Stimulated activated naive CD4-positive, alpha-beta T cell (primary cell): ENCODE measurements around the gene ECM2.

Experiments
- DNase-seq, 6 experiments: peaks; one replicate each; lab custom pipeline; 2025; lab: John Stamatoyannopoulos, UW

The ECM2 gene

GRCh38 chr9:92527832-92528521, 7.8 kb downstream of the ECM2 start:
- DNase-seq = no peak

- DNase-seq = no peak
Observed at GRCh38 chr9:92527291-92527828, 8.4 kb downstream of the ECM2 start.

GRCh38 chr9:92525306-92525705, 10.5 kb downstream of the ECM2 start:
- DNase-seq = no peak

GRCh38 chr9:92524881-92525280, 10.9 kb downstream of the ECM2 start:
- DNase-seq = no peak

GRCh38 chr9:92522983-92523970, 12.5 kb downstream of the ECM2 start:
- no peak for DNase-seq

GRCh38 chr9:92520837-92521236, 15.0 kb downstream of the ECM2 start:
- no peak for DNase-seq

- DNase-seq = no peak
Observed at GRCh38 chr9:92518199-92518598, 17.6 kb downstream of the ECM2 start.

GRCh38 chr9:92517046-92517445, 18.7 kb downstream of the ECM2 start:
- no peak for DNase-seq

GRCh38 chr9:92516521-92516920, 19.3 kb downstream of the ECM2 start:
- no peak for DNase-seq

- DNase-seq = no peak
Observed at GRCh38 chr9:92514635-92515034, 21.2 kb downstream of the ECM2 start.

GRCh38 chr9:92513349-92513748, 22.4 kb downstream of the ECM2 start:
- DNase-seq = no peak

- no peak for DNase-seq
Observed at GRCh38 chr9:92512622-92513021, 23.2 kb downstream of the ECM2 start.

- no peak for DNase-seq
Observed at GRCh38 chr9:92510747-92511146, 25.0 kb downstream of the ECM2 start.

- no peak for DNase-seq
Observed at GRCh38 chr9:92509050-92509449, 26.7 kb downstream of the ECM2 start.

GRCh38 chr9:92508018-92508820, 27.6 kb downstream of the ECM2 start:
- DNase-seq = no peak

GRCh38 chr9:92507496-92507895, 28.3 kb downstream of the ECM2 start:
- DNase-seq = no peak

GRCh38 chr9:92507005-92507404, 28.8 kb downstream of the ECM2 start:
- DNase-seq = no peak

- no peak for DNase-seq
Observed at GRCh38 chr9:92506184-92506857, 29.5 kb downstream of the ECM2 start.

- no peak for DNase-seq
Observed at GRCh38 chr9:92504881-92505280, 30.9 kb downstream of the ECM2 start.

- DNase-seq = no peak
Observed at GRCh38 chr9:92503156-92503555, 32.6 kb downstream of the ECM2 start.

GRCh38 chr9:92501671-92502393, 34.0 kb downstream of the ECM2 start:
- DNase-seq = no peak
